ENCODE measurements around the gene CLDN6.

Gene CLDN6

GRCh38 chr16:2987286-2987685, 30.7 kb downstream of the CLDN6 start:
- no peak for DNase-seq (ENCODE audit: low read depth in 2 of 2)

DNA sequence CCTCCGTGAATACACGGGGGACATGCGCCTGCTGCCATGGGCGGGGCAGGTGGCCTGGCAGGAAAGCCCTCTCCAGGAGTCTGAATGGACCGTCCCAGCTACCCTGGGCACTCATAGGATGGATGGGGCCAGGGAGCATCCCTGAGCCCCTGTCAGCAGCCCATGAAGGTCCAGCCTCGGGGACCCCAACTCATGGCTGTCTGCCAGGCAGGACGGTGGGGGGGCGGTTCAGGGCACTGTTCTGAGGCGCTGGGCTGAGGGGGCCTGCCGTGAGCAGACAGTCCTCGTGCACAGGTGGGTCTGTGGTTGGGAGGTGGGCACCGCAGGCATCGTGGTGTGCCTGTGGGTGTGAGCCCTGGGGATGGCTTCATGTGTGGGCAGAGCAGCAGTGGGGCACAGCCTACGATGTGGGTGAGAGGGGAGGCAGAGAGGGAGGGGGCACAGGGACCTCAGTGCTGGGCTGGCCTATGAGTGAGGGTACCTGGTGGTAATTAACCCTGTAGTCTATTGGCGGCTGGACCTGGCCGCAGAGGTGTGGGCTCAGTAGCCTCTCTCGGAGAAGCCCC, 31.3 kb downstream of the CLDN6 start:
- no peak for DNase-seq (ENCODE audit: low read depth in 2 of 2)

- no peak for DNase-seq (ENCODE audit: low read depth in 2 of 2)
These were observed 32.1 kb downstream of the CLDN6 start for GRCh38 chr16:2985893-2986355.

DNA sequence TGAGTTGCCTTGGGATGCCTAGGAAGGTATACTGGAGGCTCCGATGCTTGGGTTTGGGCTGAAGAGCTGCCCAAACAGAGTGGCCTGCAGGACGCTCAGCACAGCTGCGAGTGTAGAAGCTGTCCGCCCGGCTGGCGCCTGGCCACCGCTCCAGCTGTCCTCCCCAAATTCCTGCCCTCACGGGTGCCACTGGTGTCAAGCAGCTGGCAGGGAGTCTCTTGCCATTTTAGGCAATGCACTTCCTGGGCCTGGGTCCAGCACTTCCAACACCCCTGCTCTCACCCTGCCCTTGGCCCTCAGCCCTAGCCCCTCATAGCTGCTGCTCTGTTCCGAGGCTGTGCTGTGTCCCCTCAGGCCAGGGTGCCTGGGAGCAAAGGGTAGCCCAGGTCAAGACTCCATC, 32.5 kb downstream of the CLDN6 start:
- no peak for DNase-seq (ENCODE audit: low read depth in 2 of 2)

GRCh38 chr16:2983706-2984136, 34.3 kb downstream of the CLDN6 start:
- DNase-seq (ENCODE audit: low read depth in 2 of 2), result peak; percentile 46 to 56

- DNase-seq (ENCODE audit: low read depth in 2 of 2), result no peak
These were observed 35.6 kb downstream of the CLDN6 start for GRCh38 chr16:2982402-2982801.

DNA sequence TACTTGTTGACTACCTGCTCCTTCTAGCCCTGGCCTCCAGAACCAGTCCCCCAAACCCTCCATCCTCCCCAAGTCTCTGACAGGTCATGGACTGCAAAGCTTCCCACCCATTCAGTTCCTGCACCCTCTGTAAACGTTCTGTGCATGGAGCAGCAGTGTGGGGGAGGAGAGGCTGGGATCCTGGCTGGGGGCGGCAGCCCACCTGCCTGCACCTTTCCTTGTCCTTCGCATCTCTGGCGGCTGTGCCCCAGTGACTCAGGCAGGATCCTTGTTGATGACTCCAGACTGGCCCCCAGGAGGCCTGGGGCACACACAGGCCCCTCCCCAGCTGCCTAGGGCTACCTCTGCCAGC, 36.1 kb downstream of the CLDN6 start:
- DNase-seq (ENCODE audit: low read depth in 2 of 2), result no peak

GRCh38 chr16:2981177-2981898, 36.6 kb downstream of the CLDN6 start:
- DNase-seq (ENCODE audit: low read depth in 2 of 2), result no peak

- peak; percentile 66 to 67 for DNase-seq (ENCODE audit: low read depth in 2 of 2)
These were observed 37.5 kb downstream of the CLDN6 start, which contains the start of gene PKMYT1 for GRCh38 chr16:2980227-2981176. PKMYT1 (minus strand) TSS chr16:2980446; CDS start chr16:2979657, 789 bp downstream.

- DNase-seq (ENCODE audit: low read depth in 2 of 2), result no peak
These were observed 38.2 kb downstream of the CLDN6 start for GRCh38 chr16:2979669-2980226.

- DNase-seq (ENCODE audit: low read depth in 2 of 2), result no peak
These were observed 40.5 kb downstream of the CLDN6 start for GRCh38 chr16:2977440-2977839.

DNA sequence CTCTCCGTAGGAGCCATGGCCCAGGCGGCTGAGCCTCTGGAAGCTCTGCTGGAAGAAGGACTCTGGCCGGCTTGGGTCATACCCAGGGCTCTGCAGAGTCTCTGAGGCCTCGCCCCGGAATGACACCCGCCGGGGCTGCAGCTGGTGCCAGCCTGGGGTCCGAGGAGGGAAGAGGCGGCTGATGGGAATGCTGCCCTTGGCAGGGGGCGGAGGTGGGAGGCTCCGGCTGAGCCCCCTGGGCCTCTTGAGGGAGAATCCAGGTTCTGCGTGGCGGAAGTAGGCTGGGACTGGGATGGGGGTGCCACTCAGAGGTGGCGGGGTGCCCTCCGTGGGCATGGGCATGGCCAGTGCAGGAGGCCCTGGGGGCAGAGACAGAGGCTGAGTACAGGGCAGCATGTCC, 41.3 kb downstream of the CLDN6 start:
- no peak for DNase-seq (ENCODE audit: low read depth in 2 of 2)

DNA sequence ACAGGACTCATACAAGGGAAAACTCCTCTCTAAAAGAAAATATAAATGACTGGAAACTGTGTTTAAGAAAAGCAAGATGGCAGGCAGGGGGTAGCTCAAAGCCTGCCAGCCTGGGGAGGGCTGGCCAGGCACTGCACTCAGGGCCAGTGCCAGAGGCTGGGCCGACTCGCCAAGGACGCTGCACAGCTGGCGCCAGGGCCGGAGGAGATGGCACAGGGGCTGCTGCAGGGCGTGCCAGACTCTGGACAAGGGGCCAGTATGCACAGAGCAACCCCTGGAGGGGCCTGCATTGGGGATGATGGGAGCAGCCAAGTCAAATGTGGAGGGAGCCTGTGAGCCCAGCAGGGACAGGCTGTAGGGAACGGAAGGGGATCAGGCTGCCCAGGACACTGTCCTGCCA, 41.8 kb downstream of the CLDN6 start:
- DNase-seq (ENCODE audit: low read depth in 2 of 2), result no peak

DNA sequence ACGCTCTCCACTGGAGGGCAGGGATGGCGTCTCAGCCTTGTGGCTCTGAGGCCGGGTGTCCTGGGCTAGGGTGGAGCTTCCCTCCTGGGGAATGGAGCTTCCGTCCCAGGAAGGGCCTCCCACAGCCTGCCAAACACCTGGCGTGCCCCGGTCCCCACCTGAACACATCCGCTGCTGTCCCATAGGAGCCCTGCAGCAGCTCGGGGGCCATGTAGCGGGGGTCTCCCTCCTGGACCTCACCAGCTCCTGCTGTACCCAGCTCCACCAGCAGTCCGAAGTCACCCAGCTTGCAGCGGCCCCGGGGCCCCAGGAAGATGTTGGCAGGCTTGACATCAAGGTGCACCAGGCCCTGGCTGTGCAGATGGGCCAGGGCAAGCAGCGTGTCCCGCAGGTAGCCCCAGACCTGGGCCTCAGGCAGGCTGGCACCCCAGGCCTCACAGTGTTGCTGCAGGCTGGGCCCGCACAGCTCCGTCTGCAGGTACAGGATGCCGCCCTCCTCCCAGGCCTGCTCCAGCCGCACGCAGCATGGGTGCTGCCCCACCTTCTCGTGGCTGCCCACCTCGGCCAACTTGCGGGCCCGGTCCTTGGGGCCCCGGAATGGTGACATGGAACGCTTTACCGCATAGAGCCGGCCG, 42.7 kb downstream of the CLDN6 start:
- no peak for DNase-seq (ENCODE audit: low read depth in 2 of 2)

GRCh38 chr16:2974319-2975056, 43.5 kb downstream of the CLDN6 start:
- DNase-seq (ENCODE audit: low read depth in 2 of 2), result no peak

DNA sequence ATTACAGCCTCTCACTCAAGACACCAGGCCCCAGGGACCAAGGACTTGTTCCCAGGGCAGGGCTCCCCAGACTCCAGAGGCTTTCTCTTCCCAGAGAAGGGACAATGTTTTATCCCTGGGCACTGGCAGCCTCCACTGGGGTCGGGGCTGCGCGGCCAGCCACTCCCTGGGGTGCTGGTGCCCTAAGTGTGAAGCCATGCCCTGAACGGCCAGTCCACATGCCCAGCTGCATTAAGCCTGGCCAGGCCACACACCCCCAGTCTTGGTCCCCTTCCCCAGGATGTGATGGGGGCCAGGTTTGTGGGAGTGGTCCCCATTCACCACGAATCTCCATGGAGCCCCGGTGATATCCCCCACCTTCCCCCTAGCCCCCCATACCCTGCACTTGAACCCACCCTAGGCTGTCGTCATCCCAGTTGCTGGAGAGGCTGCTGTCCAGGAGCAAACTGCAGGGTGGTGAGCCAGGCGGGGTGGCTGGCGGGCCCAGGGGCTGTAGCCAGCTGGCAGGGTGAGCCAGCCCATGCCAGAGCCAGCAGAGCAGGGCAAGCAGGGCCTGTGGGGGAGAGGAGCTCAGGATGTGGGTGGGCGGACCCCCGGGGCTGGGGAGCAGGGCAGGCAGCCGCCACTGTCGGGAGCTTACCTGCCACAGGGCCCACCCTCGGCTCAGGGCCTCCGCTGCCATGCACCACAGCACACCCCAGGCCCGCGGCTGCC, 44.2 kb downstream of the CLDN6 start:
- no peak for DNase-seq (ENCODE audit: low read depth in 2 of 2)

DNA sequence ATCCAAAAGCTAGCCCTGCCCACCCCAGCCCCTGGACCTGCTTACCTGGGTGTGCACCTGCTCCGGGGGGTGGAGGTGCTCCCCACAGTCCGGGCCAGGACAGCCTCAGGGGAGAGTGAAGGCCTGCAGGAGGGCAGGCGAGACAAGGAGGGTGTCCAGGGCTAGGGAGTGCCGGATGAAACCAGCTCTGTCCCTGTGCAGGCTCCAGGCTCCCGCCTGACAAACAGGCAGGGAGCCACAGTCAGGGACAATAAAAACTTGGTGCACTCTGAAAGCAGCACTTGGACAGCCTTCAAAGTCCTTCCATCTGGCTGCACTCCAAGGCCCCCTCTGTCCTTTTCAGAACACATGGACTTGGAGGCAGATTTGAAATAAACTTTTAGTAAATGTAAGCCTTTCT, 44.9 kb downstream of the CLDN6 start:
- DNase-seq (ENCODE audit: low read depth in 2 of 2), result no peak

- no peak for DNase-seq (ENCODE audit: low read depth in 2 of 2)
These were observed 45.8 kb downstream of the CLDN6 start for GRCh38 chr16:2971985-2972784.
